ENCODE results near the gene ESR1.

GRCh38 chr6:152089992-152090391, 282.5 kb downstream of the ESR1 start:
- TF ChIP-seq CTCF (IDR thresholded peaks at IDR 0.05; ENCODE audit: extremely low read depth in 1 of 2, insufficient read depth in 1 of 2, low read depth in 1 of 2, low read length in 2 of 2): no peak
- no peak for TF ChIP-seq POLR2AphosphoS5 (IDR thresholded peaks at IDR 0.05; ENCODE audit: insufficient read depth, low read depth, low read length)
- no peak for TF ChIP-seq EZH2 (IDR thresholded peaks at IDR 0.05; ENCODE audit: borderline replicate concordance, low read depth, low read length, severe bottlenecking)
- no peak for TF ChIP-seq POLR2A (IDR thresholded peaks at IDR 0.05; ENCODE audit: low read depth, low read length)
- TF ChIP-seq MYC (IDR thresholded peaks at IDR 0.05; ENCODE audit: low read depth, low read length): no peak
